H9 (cell line): Measurements from ENCODE around the gene MNS1. TPM values are rescaled to one million over a fixed set of nuclear protein-coding genes. Genes with fewer than 3 reads are reported as not detected.

Experiments
- DNase-seq: peaks from one replicate; pipeline ENCODE4 v3.0.0-alpha.2; 2017
- H2AFZ ChIP-seq: one replicate; pipeline ENCODE4 v1.6.1; 2013; ENCODE audit warnings: mild to moderate bottlenecking, low read length, control low read depth, moderate library complexity
- H2AK5ac ChIP-seq: 2 replicates; pipeline ENCODE4 v1.6.1; 2013; ENCODE audit warnings: low read length, control low read depth, mixed read lengths; ENCODE audit not compliant: insufficient read length
- H2BK120ac ChIP-seq: one replicate; pipeline ENCODE4 v1.6.1; 2013; ENCODE audit warnings: low read depth, mild to moderate bottlenecking, low read length, control low read depth, inconsistent platforms; ENCODE audit not compliant: poor library complexity, severe bottlenecking
- H2BK12ac ChIP-seq: 2 replicates; pipeline ENCODE4 v1.6.1; 2013; ENCODE audit warnings: low read length, control low read depth, mixed read lengths, low read depth; ENCODE audit not compliant: insufficient read length
- H2BK15ac ChIP-seq: 2 replicates; pipeline ENCODE4 v1.6.1; 2013; ENCODE audit warnings: low read depth, low read length, control low read depth
- H2BK20ac ChIP-seq: one replicate; pipeline ENCODE4 v1.6.1; 2013; ENCODE audit warnings: low read depth, mild to moderate bottlenecking, low read length, control low read depth, inconsistent platforms; ENCODE audit not compliant: poor library complexity, severe bottlenecking
- H2BK5ac ChIP-seq: 2 replicates; pipeline ENCODE4 v1.6.1; 2013; ENCODE audit warnings: low read length, control low read depth, mixed read lengths; ENCODE audit not compliant: insufficient read length
- H3K14ac ChIP-seq: 2 replicates; pipeline ENCODE4 v1.6.1; 2013; ENCODE audit warnings: low read length, control low read depth; ENCODE audit not compliant: insufficient read depth
- H3K18ac ChIP-seq: 2 replicates; pipeline ENCODE4 v1.6.1; 2013; ENCODE audit warnings: low read depth, mild to moderate bottlenecking, mixed read lengths, low read length, control low read depth; ENCODE audit not compliant: insufficient read length
- H3K23ac ChIP-seq: 2 replicates; pipeline ENCODE4 v1.6.1; 2013; ENCODE audit warnings: low read length, control low read depth, mixed read lengths, low read depth; ENCODE audit not compliant: insufficient read length
- H3K23me2 ChIP-seq: 2 replicates; pipeline ENCODE4 v1.6.1; 2013; ENCODE audit warnings: low read depth, mild to moderate bottlenecking, mixed read lengths, low read length, control low read depth; ENCODE audit not compliant: insufficient read length, poor library complexity, severe bottlenecking
- H3K27ac ChIP-seq: 2 replicates; pipeline ENCODE4 v1.5.1; 2013; ENCODE audit warnings: low read length, control low read depth, mixed read lengths, low read depth; ENCODE audit not compliant: insufficient read length
- H3K27me3 ChIP-seq: 2 replicates; pipeline ENCODE4 v1.6.1; 2013; ENCODE audit warnings: low read length, control low read depth, inconsistent platforms; ENCODE audit not compliant: insufficient read depth
- H3K4ac ChIP-seq: 2 replicates; pipeline ENCODE4 v1.6.1; 2013; ENCODE audit warnings: low read depth, mild to moderate bottlenecking, control low read depth, inconsistent platforms, low read length, moderate library complexity
- H3K4me1 ChIP-seq: 2 replicates; pipeline ENCODE4 v1.6.1; 2013; ENCODE audit warnings: low read length, control low read depth, inconsistent platforms; ENCODE audit not compliant: insufficient read depth
- H3K4me2 ChIP-seq: 2 replicates; pipeline ENCODE4 v1.6.1; 2013; ENCODE audit warnings: low read length, control low read depth, mixed read lengths; ENCODE audit not compliant: insufficient read length, insufficient read depth
- H3K56ac ChIP-seq: 2 replicates; pipeline ENCODE4 v1.6.1; 2013; ENCODE audit warnings: low read depth, mild to moderate bottlenecking, mixed read lengths, low read length, control low read depth; ENCODE audit not compliant: insufficient read length
- H3K79me1 ChIP-seq: 2 replicates; pipeline ENCODE4 v1.6.1; 2013; ENCODE audit warnings: low read depth, mild to moderate bottlenecking, moderate library complexity, low read length, control low read depth, inconsistent platforms; ENCODE audit not compliant: insufficient read depth, poor library complexity, severe bottlenecking
- H3K79me2 ChIP-seq: 2 replicates; pipeline ENCODE4 v1.6.1; 2013; ENCODE audit warnings: low read length, control low read depth, inconsistent platforms; ENCODE audit not compliant: insufficient read depth
- H3K9ac ChIP-seq: 2 replicates; pipeline ENCODE4 v1.6.1; 2013; ENCODE audit warnings: low read length, control low read depth, mixed read lengths; ENCODE audit not compliant: insufficient read length; ENCODE audit errors: extremely low read depth
- H3K9me3 ChIP-seq: one replicate; pipeline ENCODE4 v1.6.1; 2013; ENCODE audit warnings: low read depth, low read length, inconsistent platforms; ENCODE audit not compliant: control insufficient read depth
- H3T11ph ChIP-seq: one replicate; pipeline ENCODE4 v1.6.1; 2013; ENCODE audit warnings: mild to moderate bottlenecking, low read length, control low read depth, inconsistent platforms
- H4K20me1 ChIP-seq: one replicate; pipeline ENCODE4 v1.6.1; 2013; ENCODE audit not compliant: control insufficient read depth, insufficient read length, insufficient read depth
- H4K5ac ChIP-seq: 2 replicates; pipeline ENCODE4 v1.6.1; 2013; ENCODE audit warnings: low read depth, mild to moderate bottlenecking, mixed read lengths, low read length, control low read depth; ENCODE audit not compliant: insufficient read length
- H4K8ac ChIP-seq: replicated peaks from 2 replicates; pipeline ENCODE4 v1.6.1; 2013; ENCODE audit warnings: low read length, control low read depth, mixed read lengths, low read depth; ENCODE audit not compliant: insufficient read length
- H4K91ac ChIP-seq: 2 replicates; pipeline ENCODE4 v1.6.1; 2013; ENCODE audit warnings: low read depth, mild to moderate bottlenecking, moderate library complexity, mixed read lengths, low read length, control low read depth; ENCODE audit not compliant: insufficient read length
- H3K27ac Mint-ChIP-seq, 3 experiments: 2 replicates in 2 of 3; 3 replicates in 1 of 3; pipeline ENCODE4 v1.8.0; 2020 to 2021; ENCODE audit warnings: mixed read lengths in 3 of 3, mild to moderate bottlenecking in 1 of 3, moderate library complexity in 1 of 3
- H3K27me3 Mint-ChIP-seq: 2 replicates; pipeline ENCODE4 v1.8.0; 2021; ENCODE audit warnings: low read depth, mild to moderate bottlenecking, moderate library complexity, mixed read lengths
- H3K36me3 Mint-ChIP-seq, 3 experiments: 2 replicates in 2 of 3; 3 replicates in 1 of 3; pipeline ENCODE4 v1.8.0; 2020 to 2021; ENCODE audit warnings: low read depth in 3 of 3, mixed read lengths in 3 of 3; ENCODE audit not compliant: insufficient read depth in 1 of 3
- H3K4me1 Mint-ChIP-seq, 2 experiments: 2 replicates each; pipeline ENCODE4 v1.8.0; 2020; ENCODE audit warnings: mixed read lengths in 2 of 2
- H3K4me3 Mint-ChIP-seq, 2 experiments: 2 replicates in 1 of 2; 3 replicates in 1 of 2; pipeline ENCODE4 v1.8.0; 2020 to 2021; ENCODE audit warnings: mild to moderate bottlenecking in 2 of 2, mixed read lengths in 2 of 2, moderate library complexity in 1 of 2
- H3K9me3 Mint-ChIP-seq, 2 experiments: 2 replicates in 1 of 2; 3 replicates in 1 of 2; pipeline ENCODE4 v1.8.0; 2020; ENCODE audit warnings: mild to moderate bottlenecking in 2 of 2, mixed read lengths in 2 of 2, moderate library complexity in 1 of 2
- WGBS: extraction: QIAGEN DNeasy Blood & Tissue Kit; methylation state at CpG from one replicate; pipeline ENCODE4 v1.1.7; 2013; ENCODE audit warnings: missing lambda C conversion rate, low lambda C conversion rate, mixed read lengths; ENCODE audit not compliant: insufficient read length; ENCODE audit errors: extremely low coverage; 5-methylcytosine and 5-hydroxymethylcytosine counted together
- total RNA-seq: library from RNA; stranded (reverse); gene quantifications from 2 replicates; pipeline ENCODE4 v1.2.1, GENCODE V29; 2021
- TF ChIP-seq, protein P1 (sequence below): fragments of 200-600 bp; sonication (generic); conservative IDR thresholded peaks from 3 replicates; pipeline ENCODE4 v1.8.0; 2021; ENCODE audit warnings: antibody characterized with exemption, mild to moderate bottlenecking

Gene MNS1
- total RNA-seq, 1 experiment from 2014 or later: 4.2 TPM

DNA sequence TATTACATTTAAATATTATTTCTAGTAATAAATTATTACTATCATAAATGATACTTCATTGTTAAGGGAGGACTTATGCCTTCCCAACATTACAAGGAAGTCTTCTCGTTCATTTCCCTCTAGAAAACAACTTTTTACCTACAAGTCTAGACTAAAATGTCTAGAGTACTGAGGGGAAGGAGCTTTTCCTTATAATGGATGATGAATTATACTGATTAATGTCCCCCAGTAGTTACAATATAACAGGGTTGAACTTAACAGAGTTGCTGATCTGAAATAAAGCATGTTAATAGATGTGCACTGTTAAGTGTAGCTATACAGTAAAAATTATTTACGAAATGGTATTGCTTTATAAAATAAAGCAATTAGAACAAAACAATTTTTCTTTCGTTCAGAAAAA is 2.7 kb upstream of the MNS1 start:
- Histone ChIP-seq H4K91ac (no peak overlapping the region), H2BK15ac (no peak overlapping the region), H3K79me1 (no peaks in the 10 kb centered on the region), H3T11ph (no peak overlapping the region), H2BK12ac (no peak overlapping the region), H3K27me3 (no peaks in the 10 kb centered on the region), H3K27ac (no peak overlapping the region), H3K56ac (no peak overlapping the region), H2AFZ (no peak overlapping the region), H3K4ac (no peak overlapping the region), H4K5ac (no peak overlapping the region), H3K18ac (no peak overlapping the region), H2BK20ac (no peak overlapping the region), H3K23me2 (peaks cover 4% of the 10 kb centered on the region), H3K4me2 (no peak overlapping the region), H3K4me1 (no peaks in the 10 kb centered on the region), H2BK5ac (no peak overlapping the region), H4K20me1 (no peaks in the 10 kb centered on the region), H3K14ac (no peak overlapping the region), H3K79me2 (no peaks in the 10 kb centered on the region), H3K23ac (no peak overlapping the region), H4K8ac (no peak overlapping the region), H2BK120ac (no peak overlapping the region), H3K9me3 (no peaks in the 10 kb centered on the region), H3K9ac (no peak overlapping the region), H2AK5ac (no peak overlapping the region)
- Mint-ChIP-seq H3K27ac (no peak overlapping the region), H3K9me3 (no peaks in the 10 kb centered on the region), H3K36me3 (no peaks in the 10 kb centered on the region), H3K4me1 (peaks cover 5 to 11% of the 10 kb centered on the region in 2 experiments), H3K27me3 (peaks cover 25% of the 10 kb centered on the region), H3K4me3 (no peak overlapping the region)
- no CpG with 5 or more reads among the region's 3 CpGs for WGBS
- TF ChIP-seq, protein P1, sequence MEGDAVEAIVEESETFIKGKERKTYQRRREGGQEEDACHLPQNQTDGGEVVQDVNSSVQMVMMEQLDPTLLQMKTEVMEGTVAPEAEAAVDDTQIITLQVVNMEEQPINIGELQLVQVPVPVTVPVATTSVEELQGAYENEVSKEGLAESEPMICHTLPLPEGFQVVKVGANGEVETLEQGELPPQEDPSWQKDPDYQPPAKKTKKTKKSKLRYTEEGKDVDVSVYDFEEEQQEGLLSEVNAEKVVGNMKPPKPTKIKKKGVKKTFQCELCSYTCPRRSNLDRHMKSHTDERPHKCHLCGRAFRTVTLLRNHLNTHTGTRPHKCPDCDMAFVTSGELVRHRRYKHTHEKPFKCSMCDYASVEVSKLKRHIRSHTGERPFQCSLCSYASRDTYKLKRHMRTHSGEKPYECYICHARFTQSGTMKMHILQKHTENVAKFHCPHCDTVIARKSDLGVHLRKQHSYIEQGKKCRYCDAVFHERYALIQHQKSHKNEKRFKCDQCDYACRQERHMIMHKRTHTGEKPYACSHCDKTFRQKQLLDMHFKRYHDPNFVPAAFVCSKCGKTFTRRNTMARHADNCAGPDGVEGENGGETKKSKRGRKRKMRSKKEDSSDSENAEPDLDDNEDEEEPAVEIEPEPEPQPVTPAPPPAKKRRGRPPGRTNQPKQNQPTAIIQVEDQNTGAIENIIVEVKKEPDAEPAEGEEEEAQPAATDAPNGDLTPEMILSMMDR: no peak
- no peak for DNase-seq
